ENCODE data around the gene DYSF. TPM values are rescaled to one million over a fixed set of nuclear protein-coding genes. Genes with fewer than 3 reads are reported as not detected.

DYSF gene
- total RNA-seq, 1 experiment from 2014 or later: 0.24 TPM

DNA sequence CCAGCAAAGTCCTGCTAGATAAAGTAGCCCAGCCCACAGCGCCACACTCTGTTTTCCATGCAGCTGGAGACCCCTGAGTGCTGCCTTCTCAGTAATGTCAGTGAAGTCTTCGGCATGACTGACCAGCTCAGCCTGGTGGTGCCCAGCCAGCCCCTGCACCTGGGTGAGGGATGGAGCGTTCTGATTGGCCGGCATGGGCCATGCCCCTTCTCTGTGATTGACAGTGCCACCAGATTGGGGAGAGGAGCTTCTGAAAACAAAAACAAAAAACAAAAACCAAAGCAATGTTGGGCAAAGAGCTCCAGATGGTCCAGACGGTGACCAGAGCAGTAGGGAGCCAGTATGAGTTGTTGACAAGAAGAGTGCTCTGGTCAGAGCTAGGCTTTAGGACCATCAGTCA lies 122.6 kb downstream of the DYSF start:
- no peak overlapping the region for H3K4me3 ChIP-seq (ENCODE audit: low read depth, low read length, poor library complexity, severe bottlenecking)
- BruUV-seq (replicated peaks): no TSS peak
- no peak for DNase-seq (ENCODE audit: low spot score)
- intact Hi-C loops (cut with micrococcal nuclease; ENCODE audit: unreplicated experiment): no loop called here
- H3K36me3 ChIP-seq (ENCODE audit: insufficient read depth, low read length, poor library complexity, severe bottlenecking): no peaks in the 10 kb centered on the region
- ChIA-PET POLR2A (ENCODE audit: low non-redundant PET) (no interaction called here), CTCF (no interaction called here)
- H3K27ac ChIP-seq (ENCODE audit: low read depth, low read length, poor library complexity, severe bottlenecking): no peak overlapping the region
- TF ChIP-seq CTCF (conservative IDR thresholded peaks at IDR 0.05; ENCODE audit: low read depth, low read length) (no peak), EZH2 (IDR thresholded peaks at IDR 0.05; ENCODE audit: borderline replicate concordance, low read depth, low read length, poor library complexity, severe bottlenecking) (no peak)
- H3K4me1 ChIP-seq (ENCODE audit: insufficient read depth, low read length, poor library complexity, severe bottlenecking): no peaks in the 10 kb centered on the region
- no peaks in the 10 kb centered on the region for H3K27me3 ChIP-seq (replicated peaks; ENCODE audit: insufficient read depth, low read depth, low read length, poor library complexity)
- peaks cover 3% of the 10 kb centered on the region for H3K9me3 ChIP-seq (ENCODE audit: low read depth, low read length, poor library complexity, severe bottlenecking)

DNA sequence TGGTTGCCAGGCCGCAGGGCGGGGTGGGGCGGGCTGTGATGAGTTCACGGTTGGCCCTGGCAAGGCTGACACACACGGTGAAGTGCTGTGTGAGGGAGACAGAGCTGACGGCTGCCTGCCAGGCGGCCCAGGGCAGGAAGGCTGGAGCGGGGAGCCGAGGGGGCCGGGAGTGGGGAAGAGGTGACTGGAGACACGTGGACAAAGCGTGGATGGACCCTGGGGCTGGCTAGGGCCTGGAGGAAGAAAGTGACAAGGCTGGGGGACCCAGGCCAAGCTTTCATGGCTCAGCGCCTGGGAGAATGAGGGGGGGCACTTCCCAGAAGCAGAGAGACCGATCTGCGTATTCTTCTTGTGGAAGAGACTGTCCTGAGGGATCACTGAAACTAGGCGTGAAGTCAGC lies 123.2 kb downstream of the DYSF start:
- no TSS peak for BruUV-seq (replicated peaks)
- CTCF ChIA-PET: no interaction called here
- no peaks in the 10 kb centered on the region for H3K27me3 ChIP-seq (replicated peaks; ENCODE audit: insufficient read depth, low read depth, low read length, poor library complexity)
- POLR2A ChIA-PET (ENCODE audit: low non-redundant PET): no interaction called here
- no peaks in the 10 kb centered on the region for H3K36me3 ChIP-seq (ENCODE audit: insufficient read depth, low read length, poor library complexity, severe bottlenecking)
- H3K4me1 ChIP-seq (ENCODE audit: insufficient read depth, low read length, poor library complexity, severe bottlenecking): no peaks in the 10 kb centered on the region
- no peaks in the 10 kb centered on the region for H3K9me3 ChIP-seq (ENCODE audit: low read depth, low read length, poor library complexity, severe bottlenecking)
- no peak overlapping the region for H3K27ac ChIP-seq (ENCODE audit: low read depth, low read length, poor library complexity, severe bottlenecking)
- intact Hi-C loops (cut with micrococcal nuclease; ENCODE audit: unreplicated experiment): no loop called here
- no peak overlapping the region for H3K4me3 ChIP-seq (ENCODE audit: low read depth, low read length, poor library complexity, severe bottlenecking)
- no peak for TF ChIP-seq CTCF (conservative IDR thresholded peaks at IDR 0.05; ENCODE audit: low read depth, low read length)
- TF ChIP-seq EZH2 (IDR thresholded peaks at IDR 0.05; ENCODE audit: borderline replicate concordance, low read depth, low read length, poor library complexity, severe bottlenecking): no peak
- DNase-seq (ENCODE audit: low spot score): no peak

DNA sequence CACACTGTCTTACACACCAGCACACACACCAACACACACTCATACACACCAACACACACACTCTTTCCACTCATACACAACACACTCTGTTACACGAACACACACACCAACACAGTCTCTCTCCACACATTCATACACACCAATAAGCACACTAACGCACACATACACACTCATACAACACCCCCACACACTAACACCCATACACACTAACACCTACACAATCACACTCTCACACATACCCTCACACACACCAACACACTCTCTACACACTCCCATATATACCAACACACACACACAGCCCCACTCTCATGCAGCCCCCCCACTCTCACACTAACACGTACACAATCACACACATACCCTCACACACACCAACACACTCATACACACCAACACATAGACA lies 123.8 kb downstream of the DYSF start:
- no peak for DNase-seq (ENCODE audit: low spot score)
- BruUV-seq (replicated peaks): no TSS peak
- Histone ChIP-seq H3K4me3 (ENCODE audit: low read depth, low read length, poor library complexity, severe bottlenecking) (no peak overlapping the region), H3K36me3 (ENCODE audit: insufficient read depth, low read length, poor library complexity, severe bottlenecking) (no peaks in the 10 kb centered on the region), H3K4me1 (ENCODE audit: insufficient read depth, low read length, poor library complexity, severe bottlenecking) (no peaks in the 10 kb centered on the region), H3K27ac (ENCODE audit: low read depth, low read length, poor library complexity, severe bottlenecking) (no peak overlapping the region), H3K27me3 (replicated peaks; ENCODE audit: insufficient read depth, low read depth, low read length, poor library complexity) (no peaks in the 10 kb centered on the region), H3K9me3 (ENCODE audit: low read depth, low read length, poor library complexity, severe bottlenecking) (no peaks in the 10 kb centered on the region)
- TF ChIP-seq EZH2 (IDR thresholded peaks at IDR 0.05; ENCODE audit: borderline replicate concordance, low read depth, low read length, poor library complexity, severe bottlenecking): no peak
- CTCF ChIA-PET: no interaction called here
- POLR2A ChIA-PET (ENCODE audit: low non-redundant PET): no interaction called here
- intact Hi-C loops (cut with micrococcal nuclease; ENCODE audit: unreplicated experiment): no loop called here

DNA sequence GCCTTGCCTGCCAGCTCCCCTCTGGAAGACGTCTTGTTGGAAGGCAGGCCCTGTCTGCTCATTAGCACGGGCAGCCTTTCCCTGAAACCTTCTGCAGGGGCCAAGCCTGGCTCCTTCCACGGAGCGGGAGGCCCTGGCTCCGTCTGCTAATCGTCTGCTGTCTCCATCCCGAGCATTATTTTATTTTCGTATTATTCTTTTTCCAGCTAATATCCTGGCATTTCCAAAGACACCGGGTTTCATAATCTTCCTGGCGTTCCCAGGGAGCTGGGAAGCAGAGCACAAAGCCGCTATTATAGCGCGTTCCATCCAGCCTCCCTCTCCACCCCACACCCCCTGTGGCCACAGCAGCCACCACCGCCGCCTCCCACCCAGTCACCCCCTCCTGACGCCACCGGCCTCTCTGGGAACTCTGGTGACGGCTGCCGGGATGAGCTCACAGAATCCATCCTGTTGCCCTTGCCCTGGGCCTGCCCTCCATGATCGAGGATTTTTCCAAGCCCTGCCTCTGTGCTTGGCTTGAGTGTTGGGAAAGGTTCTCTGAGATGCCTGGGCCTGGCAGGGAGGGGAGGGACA lies 125.5 kb downstream of the DYSF start:
- H3K27ac ChIP-seq (ENCODE audit: low read depth, low read length, poor library complexity, severe bottlenecking): no peak overlapping the region
- intact Hi-C loops (cut with micrococcal nuclease; ENCODE audit: unreplicated experiment): no loop called here
- H3K27me3 ChIP-seq (replicated peaks; ENCODE audit: insufficient read depth, low read depth, low read length, poor library complexity): no peaks in the 10 kb centered on the region
- H3K9me3 ChIP-seq (ENCODE audit: low read depth, low read length, poor library complexity, severe bottlenecking): no peaks in the 10 kb centered on the region
- H3K36me3 ChIP-seq (ENCODE audit: insufficient read depth, low read length, poor library complexity, severe bottlenecking): no peaks in the 10 kb centered on the region
- BruUV-seq (replicated peaks): no TSS peak
- POLR2A ChIA-PET (ENCODE audit: low non-redundant PET): no interaction called here
- DNase-seq (ENCODE audit: low spot score): no peak
- H3K4me1 ChIP-seq (ENCODE audit: insufficient read depth, low read length, poor library complexity, severe bottlenecking): no peaks in the 10 kb centered on the region
- CTCF ChIA-PET: no interaction called here
- no peak for TF ChIP-seq CTCF (conservative IDR thresholded peaks at IDR 0.05; ENCODE audit: low read depth, low read length)
- no peak for TF ChIP-seq EZH2 (IDR thresholded peaks at IDR 0.05; ENCODE audit: borderline replicate concordance, low read depth, low read length, poor library complexity, severe bottlenecking)
- H3K4me3 ChIP-seq (ENCODE audit: low read depth, low read length, poor library complexity, severe bottlenecking): no peak overlapping the region
